Right lobe of liver (tissue), 4 donors: ENCODE measurements around the gene CALML6.

Experiments
- POLR2A ChIP-seq: fragments of 450-650 bp; IDR thresholded peaks from one replicate; pipeline ENCODE4 v1.6.1; 2017; ENCODE audit warnings: antibody characterized with exemption, mild to moderate bottlenecking
- TF ChIP-seq, protein P1 (sequence below), 4 donors: fragments of 200-600 bp in 3 of 4; fragments of 450-650 bp in 1 of 4; IDR thresholded peaks; one replicate each; pipeline versions ENCODE4 v1.5.1 to v1.8.0; 2016 to 2022; ENCODE audit warnings: antibody characterized with exemption in 4 of 4, mild to moderate bottlenecking in 2 of 4
- donor health status: DM: no; HTN: no; CAD: no.
- donor health status: DM: no; HTN: no; CAD: no.
- donor health status: DM: no; HTN: yes; CAD: no.

DNA sequence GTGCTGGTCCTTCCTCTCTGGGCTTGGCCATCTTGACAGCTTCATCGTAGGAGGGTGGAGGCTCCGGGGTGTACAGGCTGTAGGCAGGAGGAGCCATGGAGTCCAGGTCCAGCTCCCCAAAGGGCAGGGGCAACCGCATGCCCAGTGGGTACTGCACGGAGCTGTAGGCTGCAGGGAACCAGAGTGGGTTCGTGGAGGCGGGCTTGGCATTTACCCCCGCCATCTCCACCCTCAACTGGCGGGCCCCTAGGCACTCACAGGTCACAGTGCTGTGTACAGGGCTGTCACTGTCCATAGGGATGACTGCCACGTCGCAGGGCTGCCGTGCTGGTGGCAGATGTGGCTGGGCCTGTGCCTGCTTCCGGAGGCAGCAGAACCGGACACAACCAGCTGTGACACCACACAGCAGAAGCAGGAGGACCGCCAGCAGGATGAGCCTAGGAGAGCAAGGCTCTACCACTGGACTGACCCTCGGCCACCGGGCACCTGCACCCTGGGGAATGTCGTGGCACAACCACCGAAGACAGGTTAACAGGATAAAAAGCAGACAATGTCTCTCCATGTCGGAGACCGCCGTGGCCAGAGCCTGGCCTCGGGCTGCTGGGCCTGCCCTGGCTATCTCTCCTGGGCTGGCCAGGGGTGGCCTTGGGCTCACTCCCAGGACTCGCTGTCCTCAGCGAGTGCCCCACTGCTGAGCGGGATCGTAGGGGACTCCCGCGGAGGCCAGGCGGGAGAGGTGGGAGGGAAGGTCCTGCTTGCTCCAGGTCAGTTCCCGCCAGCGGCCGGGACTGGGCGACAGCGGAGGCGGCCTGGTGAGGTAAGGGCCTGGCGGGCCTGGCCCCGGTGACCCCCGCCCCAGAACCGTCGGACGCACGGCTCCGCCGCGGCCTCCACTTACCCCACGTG is 3.2 kb downstream of the CALML6 start:
- TF ChIP-seq, protein P1, sequence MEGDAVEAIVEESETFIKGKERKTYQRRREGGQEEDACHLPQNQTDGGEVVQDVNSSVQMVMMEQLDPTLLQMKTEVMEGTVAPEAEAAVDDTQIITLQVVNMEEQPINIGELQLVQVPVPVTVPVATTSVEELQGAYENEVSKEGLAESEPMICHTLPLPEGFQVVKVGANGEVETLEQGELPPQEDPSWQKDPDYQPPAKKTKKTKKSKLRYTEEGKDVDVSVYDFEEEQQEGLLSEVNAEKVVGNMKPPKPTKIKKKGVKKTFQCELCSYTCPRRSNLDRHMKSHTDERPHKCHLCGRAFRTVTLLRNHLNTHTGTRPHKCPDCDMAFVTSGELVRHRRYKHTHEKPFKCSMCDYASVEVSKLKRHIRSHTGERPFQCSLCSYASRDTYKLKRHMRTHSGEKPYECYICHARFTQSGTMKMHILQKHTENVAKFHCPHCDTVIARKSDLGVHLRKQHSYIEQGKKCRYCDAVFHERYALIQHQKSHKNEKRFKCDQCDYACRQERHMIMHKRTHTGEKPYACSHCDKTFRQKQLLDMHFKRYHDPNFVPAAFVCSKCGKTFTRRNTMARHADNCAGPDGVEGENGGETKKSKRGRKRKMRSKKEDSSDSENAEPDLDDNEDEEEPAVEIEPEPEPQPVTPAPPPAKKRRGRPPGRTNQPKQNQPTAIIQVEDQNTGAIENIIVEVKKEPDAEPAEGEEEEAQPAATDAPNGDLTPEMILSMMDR (IDR thresholded peaks at IDR 0.05), result no peak
- TF ChIP-seq POLR2A, result no peak
